GOT3 (cell line): Measurements from ENCODE around the gene GNPNAT1.
"Not testable (repeated sequence)": the region's sequence is repeated elsewhere in the genome, so short reads cannot be mapped to it uniquely, and the experiment has no call there.

Experiments used
- DNase-seq: peaks from one replicate; lab custom pipeline; 2025; ENCODE audit warnings: mixed read lengths; lab: John Stamatoyannopoulos, UW

Gene GNPNAT1

DNA sequence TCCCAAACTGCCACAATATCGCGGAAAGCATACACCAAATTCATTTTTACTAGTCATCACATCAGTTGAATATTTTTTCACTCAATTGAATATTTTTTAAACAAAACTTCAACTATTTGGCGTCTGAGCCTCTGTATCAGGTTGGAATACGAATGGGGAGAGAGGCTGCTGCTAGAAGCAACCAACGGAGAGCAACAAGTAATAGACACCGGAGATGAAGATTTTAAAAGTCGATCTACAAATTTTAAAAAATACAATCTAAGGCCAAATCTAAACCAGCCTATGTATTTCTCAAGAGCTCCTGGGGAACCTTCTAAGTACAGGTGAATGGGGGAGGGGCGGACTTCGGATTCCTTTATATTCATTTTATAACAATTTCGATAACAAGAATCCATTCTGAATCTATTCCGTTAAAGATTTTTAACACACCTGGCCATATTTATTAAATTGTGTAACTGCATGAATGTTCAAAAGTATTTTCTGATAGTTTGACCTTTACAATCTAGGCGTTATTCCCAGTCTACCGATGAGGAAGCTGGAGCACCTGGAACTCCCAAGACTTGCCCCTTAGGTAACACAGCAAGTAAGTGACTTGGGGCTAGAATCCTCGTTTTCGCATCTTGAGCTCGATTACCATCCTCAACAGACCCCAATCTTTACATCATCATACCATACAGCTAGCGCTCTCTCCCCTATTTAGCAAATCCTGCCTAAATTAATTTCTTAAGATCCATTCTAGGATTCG lies 1.2 kb downstream of the GNPNAT1 start:
- no peak for DNase-seq

DNA sequence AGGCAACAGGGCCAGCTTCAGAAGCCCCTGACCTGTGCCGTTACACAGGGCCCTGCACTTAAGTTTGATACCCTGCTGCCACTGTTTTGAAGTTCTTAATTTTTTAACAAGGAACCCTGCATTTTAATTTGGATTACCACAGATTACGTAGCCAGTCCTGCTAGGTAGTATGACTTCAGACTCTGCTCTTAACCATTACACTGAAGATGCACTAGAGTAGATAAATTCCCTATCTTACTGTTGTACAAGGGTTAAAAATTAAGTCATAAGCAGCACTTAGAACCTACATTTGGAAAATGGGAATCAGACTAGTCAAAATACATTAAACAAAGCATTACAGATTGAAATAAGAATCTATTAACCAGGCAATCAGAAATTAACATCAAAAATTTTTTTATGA lies 2.3 kb downstream of the GNPNAT1 start:
- no peak for DNase-seq

GRCh38 chr14:52786887-52787286 lies 4.5 kb downstream of the GNPNAT1 start:
- DNase-seq, result no peak

- DNase-seq, result no peak
These were observed 8.2 kb downstream of the GNPNAT1 start for GRCh38 chr14:52783206-52783605.

- no peak for DNase-seq
These were observed 9.8 kb downstream of the GNPNAT1 start for GRCh38 chr14:52781629-52782028.

DNA sequence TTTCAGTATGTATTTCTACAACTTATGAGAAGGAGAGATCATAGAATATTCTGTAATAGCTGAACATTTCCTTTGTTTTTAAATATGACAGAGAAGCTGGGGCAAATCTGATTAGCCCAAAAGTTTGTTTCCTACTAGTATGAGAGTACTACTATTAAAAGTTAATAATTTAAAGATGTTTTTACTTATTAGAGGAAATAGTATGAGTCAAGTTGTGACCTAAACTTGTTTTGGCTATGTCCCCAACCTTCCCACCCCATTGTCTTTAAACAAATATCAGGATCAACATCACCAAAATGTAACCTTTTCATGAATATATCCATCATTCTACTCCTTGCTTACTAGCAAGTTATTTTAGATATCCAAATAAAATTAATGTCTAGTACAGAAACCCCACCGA lies 10.5 kb downstream of the GNPNAT1 start:
- DNase-seq, result no peak

GRCh38 chr14:52778702-52779101 lies 12.7 kb downstream of the GNPNAT1 start:
- no peak for DNase-seq

GRCh38 chr14:52776816-52777215 lies 14.6 kb downstream of the GNPNAT1 start:
- DNase-seq, result no peak

DNA sequence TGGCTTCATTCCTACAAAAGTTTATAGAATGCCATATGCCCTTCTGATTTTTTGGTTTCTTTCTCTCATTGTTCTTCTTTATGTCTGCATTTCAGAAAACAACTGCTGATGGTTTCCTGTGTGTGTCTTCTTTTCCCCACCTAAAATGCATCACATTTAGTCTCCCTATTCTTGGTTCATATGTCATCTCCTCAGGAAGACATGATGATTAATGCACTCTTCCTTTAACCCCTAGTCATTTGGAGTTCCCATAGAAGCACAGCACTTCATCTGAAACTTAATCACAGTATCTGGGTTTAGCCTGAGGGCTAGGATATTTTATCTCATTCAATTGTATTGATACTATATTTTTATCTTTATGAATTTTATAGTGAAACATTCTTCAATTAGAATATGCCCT lies 21.5 kb downstream of the GNPNAT1 start:
- no peak for DNase-seq

DNA sequence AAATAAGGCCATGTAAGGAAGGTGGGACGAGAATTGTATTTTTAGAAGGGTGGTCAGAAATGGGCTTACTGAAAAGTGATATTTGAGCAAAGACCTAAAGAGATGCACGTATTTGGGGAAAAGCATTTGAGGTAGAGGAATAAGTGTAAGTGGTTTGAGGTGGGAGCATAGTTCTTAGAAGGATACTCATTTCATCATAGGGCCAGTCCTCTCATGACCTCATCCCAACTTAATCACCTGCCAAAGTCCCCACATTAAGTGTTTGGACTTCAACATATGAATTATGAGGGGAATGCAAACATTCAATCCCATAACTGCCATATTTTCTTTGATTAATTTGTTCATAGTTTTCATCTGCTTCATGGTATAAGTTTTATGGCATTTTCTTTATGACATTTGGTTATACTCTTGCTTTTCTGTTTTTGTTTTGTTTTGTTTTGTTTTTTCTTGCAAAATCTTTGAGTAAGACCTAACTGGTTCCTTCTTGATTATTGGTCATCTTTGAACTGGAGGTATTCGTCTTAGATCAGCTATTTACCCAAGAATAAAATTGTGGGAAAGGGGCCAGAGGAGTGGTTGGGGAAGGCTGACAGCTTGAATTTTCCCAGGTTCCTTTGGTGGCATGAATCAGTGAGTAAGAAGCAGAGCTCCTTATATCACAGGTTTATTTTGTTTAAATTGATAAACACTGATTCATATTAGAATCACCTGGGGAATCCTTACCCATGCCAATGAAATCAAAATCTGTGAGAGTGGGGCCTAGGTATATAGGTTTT lies 24.2 kb downstream of the GNPNAT1 start:
- no peak for DNase-seq

- DNase-seq, result not testable (repeated sequence)
These were observed 28.5 kb downstream of the GNPNAT1 start for GRCh38 chr14:52762923-52763322.

DNA sequence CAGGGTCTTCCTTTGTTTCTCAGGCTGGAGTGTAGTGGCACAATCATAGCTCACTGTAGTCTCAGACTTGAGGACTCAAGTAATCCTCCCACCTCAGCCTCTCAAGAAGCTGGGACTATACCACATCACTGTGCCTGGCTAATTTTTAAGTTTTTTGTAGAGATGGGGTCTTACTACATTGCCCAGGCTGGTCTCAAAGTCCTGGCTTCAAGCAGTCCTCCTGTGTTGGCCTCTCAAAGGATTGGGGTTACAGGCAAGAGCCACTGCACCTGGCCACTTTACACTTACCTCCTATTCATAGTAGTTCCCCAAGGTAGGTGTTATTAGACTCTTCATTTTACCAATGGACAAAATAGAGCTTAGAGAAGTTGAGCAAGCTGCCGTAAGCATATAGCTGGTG lies 32.3 kb downstream of the GNPNAT1 start:
- no peak for DNase-seq

- DNase-seq, result no peak
These were observed 35.6 kb downstream of the GNPNAT1 start for GRCh38 chr14:52755607-52756316.

- DNase-seq, result no peak
These were observed 42.6 kb downstream of the GNPNAT1 start for GRCh38 chr14:52748647-52749292.

DNA sequence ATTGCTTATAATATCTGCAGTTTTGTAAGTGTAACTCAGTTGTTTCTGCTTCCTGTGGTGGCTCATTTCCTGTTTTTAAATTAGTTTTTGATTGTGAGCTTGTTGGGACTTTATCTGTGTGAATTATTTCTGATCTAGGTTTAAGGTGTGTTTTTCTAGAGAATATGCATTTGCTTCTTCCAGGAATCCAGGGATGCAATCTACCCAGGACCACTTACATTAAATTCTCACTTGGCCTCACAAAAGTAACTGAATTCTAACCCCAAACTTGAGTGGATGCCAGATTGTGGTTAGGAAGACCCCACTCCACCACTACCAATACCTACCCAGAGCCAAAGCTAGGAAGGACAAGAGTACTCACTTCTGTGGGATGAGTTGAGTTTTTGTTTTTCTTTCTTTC lies 49.5 kb downstream of the GNPNAT1 start:
- no peak for DNase-seq

DNA sequence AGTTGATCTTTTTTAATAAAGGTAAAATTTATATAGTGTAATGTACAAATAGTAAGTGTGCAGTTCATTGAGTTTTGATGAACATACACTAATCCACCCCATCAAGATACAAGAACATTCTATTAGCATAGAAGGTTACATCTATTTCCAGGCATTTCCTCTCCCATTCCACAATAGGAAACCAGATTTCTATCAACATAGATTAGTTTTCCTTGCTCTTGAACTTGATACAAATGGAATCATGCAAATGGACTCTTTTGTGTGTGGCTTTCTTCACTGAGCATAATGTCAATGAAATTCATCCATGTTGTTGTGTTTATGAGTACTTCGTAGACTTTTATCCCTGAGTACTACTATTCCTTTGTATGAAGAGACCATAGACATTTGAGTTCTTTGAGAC lies 50.7 kb downstream of the GNPNAT1 start:
- DNase-seq, result no peak

DNA sequence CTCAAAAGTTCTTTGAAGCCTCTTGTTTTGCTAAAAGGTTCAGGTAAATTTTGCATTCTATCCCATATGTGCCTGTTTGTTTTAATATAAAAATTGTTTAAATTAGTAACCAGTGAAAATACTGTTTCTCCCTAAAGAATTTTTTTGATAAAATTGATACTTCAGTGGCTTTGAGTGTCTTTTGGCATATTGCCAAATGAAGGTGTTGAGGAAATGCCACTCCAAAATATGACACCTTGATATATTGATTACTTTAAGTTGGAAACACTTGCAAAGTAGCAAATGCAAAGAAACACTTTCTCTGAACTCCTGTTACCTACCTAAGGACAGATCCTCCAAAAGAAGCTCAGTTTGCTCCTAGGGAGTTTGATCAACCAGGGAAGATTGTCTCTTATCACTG lies 53.0 kb downstream of the GNPNAT1 start:
- DNase-seq, result no peak

GRCh38 chr14:52735921-52736489 lies 55.4 kb downstream of the GNPNAT1 start:
- DNase-seq, result no peak

- DNase-seq, result no peak
These were observed 57.6 kb downstream of the GNPNAT1 start for GRCh38 chr14:52733824-52734223.

GRCh38 chr14:52730709-52731111 lies 60.7 kb downstream of the GNPNAT1 start:
- no peak for DNase-seq

DNA sequence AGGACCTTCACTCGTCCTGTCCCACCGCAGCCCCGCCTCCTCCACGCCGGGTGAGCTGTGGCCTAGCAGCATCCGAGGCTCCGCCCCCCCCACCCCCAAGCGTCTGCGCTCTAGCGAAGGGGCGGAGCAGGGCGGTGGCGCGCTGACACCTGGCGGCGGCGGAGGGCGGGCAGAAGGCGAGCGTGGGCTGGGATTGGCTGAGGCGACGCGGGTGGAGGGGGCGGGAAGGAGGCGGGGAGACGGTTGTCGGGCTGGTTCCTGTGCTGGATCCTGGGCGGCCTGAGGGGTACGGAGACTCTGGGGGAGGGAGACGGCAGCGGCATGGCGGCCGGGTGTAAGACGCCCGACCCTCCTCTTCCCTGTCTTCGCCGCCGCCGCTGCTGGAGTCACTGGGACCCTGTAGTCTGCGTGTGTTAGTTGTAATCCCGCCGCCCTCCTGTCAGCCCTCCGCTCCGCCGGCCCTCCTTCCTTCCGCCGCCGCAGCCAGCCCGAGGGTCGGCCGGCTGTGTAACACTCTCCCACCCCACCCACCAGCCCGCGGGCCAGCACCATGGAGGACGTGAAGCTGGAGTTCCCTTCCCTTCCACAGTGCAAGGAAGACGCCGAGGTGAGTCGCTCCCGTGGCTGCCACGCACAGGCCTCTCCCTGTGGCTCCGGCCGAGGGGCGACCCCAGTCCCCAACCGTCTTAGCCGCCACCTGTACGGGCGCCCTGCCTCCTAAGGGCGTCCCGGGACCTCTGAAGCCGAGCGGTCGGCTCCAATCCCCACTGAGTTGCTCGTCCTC lies 61.3 kb downstream of the GNPNAT1 start, which contains the start of gene STYX:
TSS of gene STYX (plus strand) at position 242 of the 784 bp plus-strand sequence. CDS start at position 551, 309 bp downstream.
- DNase-seq, result peak; percentile 84
